ENCODE results near the gene NOA1.
"Not testable (repeated sequence)": the region's sequence is repeated elsewhere in the genome, so short reads cannot be mapped to it uniquely, and the experiment has no call there.

NOA1 gene

GRCh38 chr4:56959100-56959499, 18.3 kb downstream of the NOA1 start:
- no peak for DNase-seq (ENCODE audit: low read depth in 2 of 3, low spot score in 2 of 3)

- no peak for DNase-seq (ENCODE audit: low read depth in 2 of 3, low spot score in 2 of 3)
Measured at GRCh38 chr4:56958111-56958517, 19.3 kb downstream of the NOA1 start.

GRCh38 chr4:56953680-56954520, 23.5 kb downstream of the NOA1 start:
- no peak for DNase-seq (ENCODE audit: low read depth in 2 of 3, low spot score in 2 of 3)

- DNase-seq (ENCODE audit: low read depth in 2 of 3, low spot score in 2 of 3) = no peak
Measured at GRCh38 chr4:56941403-56941802, 36.0 kb downstream of the NOA1 start.

GRCh38 chr4:56940971-56941370, 36.4 kb downstream of the NOA1 start:
- DNase-seq (ENCODE audit: low read depth in 2 of 3, low spot score in 2 of 3) = no peak

DNA sequence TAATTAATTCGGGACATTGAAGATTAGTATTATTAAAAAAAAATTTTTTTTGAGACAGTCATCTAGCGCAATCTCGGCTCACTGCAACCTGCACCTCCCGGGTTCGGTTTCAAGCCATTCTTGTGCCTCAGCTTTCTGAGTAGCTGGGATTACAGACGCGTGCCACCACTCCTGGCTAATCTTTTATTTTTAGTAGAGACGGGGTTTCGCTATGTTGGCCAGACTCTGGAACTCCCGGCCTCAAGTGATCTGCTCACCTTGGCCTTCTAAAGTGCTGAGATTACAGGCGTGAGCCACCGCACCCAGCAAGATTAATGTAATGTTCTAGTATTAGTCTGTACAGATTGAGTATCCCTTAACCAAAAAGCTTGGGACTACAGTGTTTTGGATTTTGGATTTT, 37.0 kb downstream of the NOA1 start:
- DNase-seq (ENCODE audit: low read depth in 2 of 3, low spot score in 2 of 3) = no peak

DNA sequence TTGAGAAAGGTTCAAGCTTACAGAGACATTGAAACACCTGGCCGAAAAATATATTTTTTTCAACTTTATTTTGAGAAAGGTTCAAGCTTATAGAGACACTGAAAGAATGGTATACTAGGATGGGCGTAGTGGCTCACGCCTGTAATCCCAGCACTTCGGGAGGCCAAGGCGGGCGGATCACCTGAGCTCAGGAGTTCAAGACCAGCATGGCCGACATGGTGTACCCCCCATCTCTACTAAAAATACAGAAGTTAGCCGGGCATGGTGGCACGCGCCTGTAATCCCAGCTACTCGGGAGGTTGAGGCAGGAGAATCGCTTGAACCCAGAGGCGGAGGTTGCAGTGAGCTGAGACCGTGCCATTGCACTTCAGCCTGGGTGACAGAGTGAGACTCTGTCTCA, 37.6 kb downstream of the NOA1 start:
- not testable (repeated sequence) for DNase-seq (ENCODE audit: low read depth in 2 of 3, low spot score in 2 of 3)

GRCh38 chr4:56937262-56937661, 40.1 kb downstream of the NOA1 start:
- DNase-seq (ENCODE audit: low read depth in 2 of 3, low spot score in 2 of 3) = no peak

GRCh38 chr4:56931924-56932323, 45.5 kb downstream of the NOA1 start:
- DNase-seq (ENCODE audit: low read depth in 2 of 3, low spot score in 2 of 3) = no peak

DNA sequence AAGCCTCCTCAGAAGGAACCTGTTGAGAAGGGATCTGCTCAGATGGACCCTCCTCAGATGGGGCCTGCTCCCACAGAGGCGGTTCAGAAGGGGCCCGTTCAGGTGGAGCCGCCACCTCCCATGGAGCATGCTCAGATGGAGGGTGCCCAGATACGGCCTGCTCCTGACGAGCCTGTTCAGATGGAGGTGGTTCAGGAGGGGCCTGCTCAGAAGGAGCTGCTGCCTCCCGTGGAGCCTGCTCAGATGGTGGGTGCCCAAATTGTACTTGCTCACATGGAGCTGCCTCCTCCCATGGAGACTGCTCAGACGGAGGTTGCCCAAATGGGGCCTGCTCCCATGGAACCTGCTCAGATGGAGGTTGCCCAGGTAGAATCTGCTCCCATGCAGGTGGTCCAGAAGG, 46.8 kb downstream of the NOA1 start:
- no peak for DNase-seq (ENCODE audit: low read depth in 2 of 3, low spot score in 2 of 3)

- DNase-seq (ENCODE audit: low read depth in 2 of 3, low spot score in 2 of 3) = no peak
Measured at GRCh38 chr4:56927196-56927595, 50.2 kb downstream of the NOA1 start.

DNA sequence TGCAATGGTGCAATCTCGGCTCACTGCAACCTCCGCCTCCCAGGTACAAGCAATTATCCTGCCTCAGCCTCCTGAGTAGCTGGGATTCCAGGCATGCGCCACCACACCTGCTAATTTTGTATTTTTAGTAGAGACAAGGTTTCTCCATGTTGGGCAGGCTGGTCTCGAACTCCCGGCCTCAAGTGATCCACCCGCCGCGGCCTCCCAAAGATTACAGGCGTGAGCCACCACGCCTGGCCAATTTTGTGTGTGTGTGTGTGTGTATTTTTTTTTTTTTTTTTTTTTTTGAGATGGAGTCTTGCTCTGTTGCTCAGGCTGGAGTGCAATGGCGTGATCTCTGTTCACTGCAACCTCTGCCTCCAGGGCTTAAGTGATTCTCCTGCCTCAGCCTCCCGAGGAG, 62.4 kb downstream of the NOA1 start:
- not testable (repeated sequence) for DNase-seq (ENCODE audit: low read depth in 2 of 3, low spot score in 2 of 3)

DNA sequence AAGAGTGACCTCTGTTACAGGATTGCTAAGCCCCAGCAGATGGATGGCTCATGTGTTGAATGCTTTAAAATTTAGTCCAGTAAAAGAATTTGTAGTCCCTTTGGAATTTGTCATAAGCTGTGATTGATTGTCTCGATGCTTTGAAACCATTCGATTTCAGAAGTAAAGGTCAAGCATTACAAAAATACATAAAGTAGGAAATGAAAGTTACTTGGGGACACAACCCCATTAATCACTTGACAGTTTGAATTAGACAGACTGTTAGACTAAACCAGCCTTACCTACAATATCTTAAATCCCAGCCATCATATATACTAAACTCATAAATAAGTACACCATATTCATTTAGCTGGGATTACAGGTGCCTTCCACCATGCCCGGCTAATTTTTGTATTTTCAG, 63.1 kb downstream of the NOA1 start:
- DNase-seq (ENCODE audit: low read depth in 2 of 3, low spot score in 2 of 3) = no peak

Measured in activated CD8-positive, alpha-beta memory T cell treated with anti-CD3 and anti-CD28 coated beads for 48 hours (primary cell).